GM23248 (cell line): ENCODE data around the gene U2AF1. TPM values are rescaled to one million over a fixed set of nuclear protein-coding genes. Genes with fewer than 3 reads are reported as not detected.
"Not testable (repeated sequence)": the region's sequence is repeated elsewhere in the genome, so short reads cannot be mapped to it uniquely, and the experiment has no call there.

Experiments used
- DNase-seq: peaks from one replicate; pipeline ENCODE4 v3.0.0-alpha.2; 2015
- H2AFZ ChIP-seq: fragments of 200-600 bp; sonication (generic); 2 replicates; pipeline ENCODE4 v1.6.1; 2016; ENCODE audit warnings: antibody characterized with exemption
- H3F3A ChIP-seq: fragments of 200-600 bp; sonication (generic); 2 replicates; pipeline ENCODE4 v1.6.1; 2016; ENCODE audit warnings: mild to moderate bottlenecking, antibody characterized with exemption, mixed run types; ENCODE audit not compliant: insufficient read depth
- H3K27ac ChIP-seq: fragments of 200-600 bp; sonication (generic); 2 replicates; pipeline ENCODE4 v1.5.1; 2016; ENCODE audit warnings: mild to moderate bottlenecking
- H3K27me3 ChIP-seq: fragments of 200-600 bp; sonication (generic); replicated peaks from 2 replicates; pipeline ENCODE4 v1.6.1; 2016; ENCODE audit warnings: mild to moderate bottlenecking; ENCODE audit not compliant: insufficient read depth
- H3K36me3 ChIP-seq: fragments of 200-600 bp; sonication (generic); 2 replicates; pipeline ENCODE4 v1.6.1; 2016; ENCODE audit warnings: low read depth, mild to moderate bottlenecking
- H3K4me1 ChIP-seq: fragments of 200-600 bp; sonication (generic); 2 replicates; pipeline ENCODE4 v1.6.1; 2016; ENCODE audit warnings: mild to moderate bottlenecking; ENCODE audit not compliant: insufficient read depth
- H3K4me2 ChIP-seq: fragments of 200-600 bp; sonication (generic); one replicate; pipeline ENCODE4 v1.6.1; 2016; ENCODE audit warnings: mild to moderate bottlenecking; ENCODE audit not compliant: unreplicated experiment
- H3K4me3 ChIP-seq: fragments of 200-600 bp; sonication (generic); 2 replicates; pipeline ENCODE4 v1.5.1; 2016; ENCODE audit warnings: mild to moderate bottlenecking
- H3K79me2 ChIP-seq: fragments of 200-600 bp; sonication (generic); 2 replicates; pipeline ENCODE4 v1.6.1; 2016; ENCODE audit warnings: mild to moderate bottlenecking; ENCODE audit not compliant: insufficient read depth
- H3K9ac ChIP-seq: fragments of 200-600 bp; sonication (generic); 2 replicates; pipeline ENCODE4 v1.6.1; 2016; ENCODE audit warnings: mild to moderate bottlenecking
- H3K9me2 ChIP-seq: fragments of 200-600 bp; sonication (generic); 2 replicates; pipeline ENCODE4 v1.6.1; 2016; ENCODE audit warnings: mixed run types, mild to moderate bottlenecking, moderate library complexity; ENCODE audit not compliant: insufficient read depth
- H3K9me3 ChIP-seq: fragments of 200-600 bp; sonication (generic); one replicate; pipeline ENCODE4 v1.6.1; 2017; ENCODE audit warnings: low read depth
- H4K20me1 ChIP-seq: fragments of 200-600 bp; sonication (generic); 2 replicates; pipeline ENCODE4 v1.6.0; 2016; ENCODE audit not compliant: insufficient read depth
- WGBS, 2 experiments: methylation state at CpG; one replicate each; pipeline ENCODE4 v1.1.6; 2015 to 2017; ENCODE audit warnings: low lambda C conversion rate in 2 of 2, low coverage in 1 of 2; ENCODE audit errors: missing lambda C conversion rate in 2 of 2; 5-methylcytosine and 5-hydroxymethylcytosine counted together
- in situ Hi-C: fragments of 300-500 bp; cut with MboI; formaldehyde crosslinking; loops from 2 replicates; pipeline ENCODE4 v1.15.0; 2020
- polyA plus RNA-seq: library from polyadenylated mRNA; unstranded; fragments of >200 nt; fragmentation: Nextera tagmentation; extraction: Ambion mirVana; gene quantifications from 2 replicates; pipeline ENCODE4 v1.2.1, GENCODE V29; 2016
- total RNA-seq: library from RNA; depleted of rRNA; stranded (reverse); fragments of >200 nt; shearing (Covaris generic); gene quantifications from 2 replicates; pipeline ENCODE4 v1.2.3, GENCODE V29; 2014; rRNA removed

U2AF1 gene
- total and polyA plus RNA-seq, 2 experiments from 2014 or later: 12.3 to 90.5 TPM

GRCh38 chr21:43044547-43044946 lies 62.8 kb downstream of the U2AF1 start:
- H3K9ac ChIP-seq, H3K27me3 ChIP-seq, H3K36me3 ChIP-seq, H2AFZ ChIP-seq, H3K4me1 ChIP-seq, H3K79me2 ChIP-seq, H3K9me2 ChIP-seq, DNase-seq, H3F3A ChIP-seq, H4K20me1 ChIP-seq, in situ Hi-C loops, H3K27ac ChIP-seq, H3K4me2 ChIP-seq, H3K4me3 ChIP-seq, H3K9me3 ChIP-seq: not testable (repeated sequence)
- 65 to 84% methylated on average over 7 to 9 of the region's 14 CpGs for WGBS, 2 experiments

GRCh38 chr21:43043291-43043690 lies 64.1 kb downstream of the U2AF1 start:
- H3K4me2 ChIP-seq, H3K79me2 ChIP-seq, in situ Hi-C loops, DNase-seq, H4K20me1 ChIP-seq, H2AFZ ChIP-seq, H3K9ac ChIP-seq, H3K9me3 ChIP-seq, H3K9me2 ChIP-seq, H3K4me3 ChIP-seq, H3K4me1 ChIP-seq, H3K36me3 ChIP-seq, H3K27ac ChIP-seq, H3F3A ChIP-seq, H3K27me3 ChIP-seq: not testable (repeated sequence)
- 82 to 99% methylated on average over 4 to 6 of the region's 14 CpGs for WGBS, 2 experiments

Other genes with a start within 250 kb of the U2AF1 start
- 8.6 and 13.5 TPM in 2 replicates for gene WDR4, start 228.0 kb downstream of the U2AF1 start, total RNA-seq
- 11.9 and 12.5 TPM in 2 replicates for gene WDR4, start 228.0 kb downstream of the U2AF1 start, polyA plus RNA-seq
- 44.9 and 56.8 TPM in 2 replicates for gene NDUFV3, start 214.3 kb downstream of the U2AF1 start, total RNA-seq
- gene NDUFV3, start 214.3 kb downstream of the U2AF1 start, polyA plus RNA-seq: 46.8 and 49.2 TPM in 2 replicates
- not detected in 2 replicates for gene ERVH48-1, start 181.9 kb downstream of the U2AF1 start, total RNA-seq
- not detected in 2 replicates for gene ERVH48-1, start 181.9 kb downstream of the U2AF1 start, polyA plus RNA-seq
- 9.9 and 11.1 TPM in 2 replicates for gene PKNOX1, start 133.0 kb downstream of the U2AF1 start, total RNA-seq
- gene PKNOX1, start 133.0 kb downstream of the U2AF1 start, polyA plus RNA-seq: 25.9 and 28.2 TPM in 2 replicates
- 77.5 and 109 TPM in 2 replicates for gene CBS, start 31.7 kb downstream of the U2AF1 start, total RNA-seq
- gene CBS, start 31.7 kb downstream of the U2AF1 start, polyA plus RNA-seq: 117 and 118 TPM in 2 replicates
- gene CRYAA, start 61.4 kb upstream of the U2AF1 start, total RNA-seq: not detected in 2 replicates
- not detected in 2 replicates for gene CRYAA, start 61.4 kb upstream of the U2AF1 start, polyA plus RNA-seq